Heart right ventricle (tissue), 16 donors: ENCODE data around the gene TMEM59L. TPM values are rescaled to one million over a fixed set of nuclear protein-coding genes. Genes with fewer than 3 reads are reported as not detected.

Source experiments
- ATAC-seq, 8 donors: fragments of 200-7000 bp; cut with Tn5 transposase; one replicate each; pipeline ENCODE4 v1.9.1; 2020; ENCODE audit warnings: mild to moderate bottlenecking in 8 of 8, moderate library complexity in 8 of 8, moderate number of reproducible peaks in 1 of 8
- DNase-seq, 2 donors: peaks; one replicate each; pipeline ENCODE4 v3.0.0-alpha.2; 2020
- H3K27ac ChIP-seq, 10 donors: fragments of 200-600 bp; sonication (generic) in 2 of 10; one replicate each; pipeline versions ENCODE4 v1.5.0 to v1.8.0; 2020 to 2022; ENCODE audit warnings: mild to moderate bottlenecking in 3 of 10
- H3K27me3 ChIP-seq, 7 donors: fragments of 200-600 bp; one replicate each; pipeline ENCODE4 v1.8.0; 2021 to 2022; ENCODE audit warnings: mild to moderate bottlenecking in 2 of 7
- H3K36me3 ChIP-seq, 9 donors: fragments of 200-600 bp; sonication (generic) in 1 of 9; one replicate each; pipeline versions ENCODE4 v1.5.0 to v1.8.0; 2020 to 2022; ENCODE audit warnings: mild to moderate bottlenecking in 2 of 9
- H3K4me1 ChIP-seq, 9 donors: fragments of 200-600 bp; sonication (generic) in 1 of 9; one replicate each; pipeline versions ENCODE4 v1.5.0 to v1.8.0; 2020 to 2022; ENCODE audit warnings: mild to moderate bottlenecking in 4 of 9
- H3K4me3 ChIP-seq, 10 donors: fragments of 200-600 bp; sonication (generic) in 2 of 10; one replicate each; pipeline versions ENCODE4 v1.5.0 to v1.8.0; 2020 to 2022; ENCODE audit warnings: mild to moderate bottlenecking in 7 of 10, moderate library complexity in 2 of 10
- H3K9me3 ChIP-seq, 11 donors: fragments of 200-600 bp in 10 of 11; sonication (generic) in 2 of 11; one replicate each; pipeline versions ENCODE4 v1.5.0 to v1.8.0; 2013 to 2022; ENCODE audit warnings: mild to moderate bottlenecking in 2 of 11, control low read depth in 1 of 11, moderate library complexity in 1 of 11
- WGBS, 2 donors: extraction: QIAGEN DNeasy Blood & Tissue Kit; methylation state at CpG; one replicate each; pipeline ENCODE4 v1.1.7; 2013; ENCODE audit warnings: inconsistent platforms in 1 of 2; 5-methylcytosine and 5-hydroxymethylcytosine counted together
- intact Hi-C, 10 donors: fragments of 100-400 bp; cut with DNase I; formaldehyde crosslinking; loops; one replicate each; pipeline versions ENCODE4 v1.11.1 to v1.14.2; 2022
- polyA plus RNA-seq, 2 donors: library from polyadenylated mRNA; stranded (reverse); fragments of 200-250 nt; gene quantifications; one replicate each; pipeline ENCODE4 v1.2.3, GENCODE V29; 2013
- total RNA-seq, 10 donors: library from RNA; stranded (reverse); fragmentation: NEBNext Ultra II Directional in 3 of 10; extraction: Animal tissue kit (Norgen Biotek cat#: 25700) in 3 of 10; gene quantifications; one replicate each; pipeline versions ENCODE4 v1.2.1 to v1.2.4, GENCODE V29; 2021 to 2023
- TF ChIP-seq, protein P1 (sequence below), 9 donors: fragments of 200-600 bp; sonication (generic) in 2 of 9; IDR thresholded peaks; one replicate each; pipeline versions ENCODE4 v1.5.0 to v1.8.0; 2021 to 2022; ENCODE audit warnings: antibody characterized with exemption in 9 of 9, mild to moderate bottlenecking in 5 of 9, moderate library complexity in 1 of 9
- donor health status: Arrhythmogenic right ventricular cardiomyopathy.
- donor health status: ischemic (EF 13 %, LVEDD 7.1; RV severe dilation, severe dysfunction).
- donor health status: healthy with polysubstance abuse.
- donor health status: DM: no; HTN: yes; CAD: no.
- donor health status: DM: no; HTN: no; CAD: no.
- donor health status: ischemic (EF 25% LVEDD 6.9; RV normal size, moderate dysfunction).
- donor health status: ischemic (EF 25% LVEDD 5.7; RV mildly dilated, moderate dysfunction).
- donor health status: healthy.
- donor health status: DM: yes; HTN: yes; CAD: no.
- donor health status: Ischemic cardiomyopathy.
- donor health status: ischemic (EF 35%, LVEDD 5.7; RV mildly dilated, moderate dysfunction).
- donor health status: nonischemic (EF 11% LVEDD 7.7; RV severe dilation, severe dysfunction).
- donor health status: DM: yes; HTN: yes; CAD: no.
- donor health status: PGD.
- donor health status: ischemic (EF 29% LVEDD 5.4; RV normal size, mild dysfunction).
- donor health status: nonischemic (EF 23%, LVEDD 6.1; RV moderate dilation, normal function).

TMEM59L gene
- total and polyA plus RNA-seq, 12 donors, result 0.13 to 13.8 (median 1.2) TPM

DNA sequence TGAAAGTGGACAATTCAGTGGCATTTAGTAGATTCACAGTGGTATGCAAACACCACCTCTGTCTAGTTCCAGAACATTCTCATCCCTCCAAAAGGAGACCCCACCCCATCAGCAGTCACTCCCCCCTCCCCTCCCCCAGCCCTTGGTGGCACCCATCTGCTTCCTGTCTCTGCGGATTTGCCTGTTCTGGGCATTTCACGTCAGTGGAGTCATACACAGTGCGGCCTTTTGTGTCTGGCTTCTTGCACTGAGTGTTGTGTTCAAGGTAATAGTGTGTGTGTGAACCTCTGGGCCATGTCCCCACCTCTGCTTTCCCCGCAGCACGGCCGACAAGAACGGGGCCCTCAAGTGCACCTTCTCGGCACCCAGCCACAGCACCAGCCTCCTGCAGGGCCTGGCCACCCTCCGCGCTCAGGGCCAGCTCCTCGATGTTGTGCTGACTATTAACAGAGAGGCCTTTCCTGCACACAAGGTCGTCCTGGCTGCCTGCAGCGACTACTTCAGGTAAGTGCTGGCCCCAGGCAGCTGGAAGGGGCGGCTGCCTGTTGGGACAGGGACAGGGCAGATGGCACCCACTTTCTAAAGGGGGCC is 51.4 kb downstream of the TMEM59L start:
- Histone ChIP-seq H3K9me3 (no peaks in the 10 kb centered on the region), H3K4me1 (peaks cover 2 to 34% (median 21%) of the 10 kb centered on the region in 9 donors), H3K4me3 (no peak overlapping the region), H3K36me3 (peaks cover 0 to 43% (median 13%) of the 10 kb centered on the region in 9 donors), H3K27me3 (no peaks in the 10 kb centered on the region), H3K27ac (no peak overlapping the region)
- ATAC-seq (no peak), DNase-seq (no peak)
- WGBS, 2 donors, result 87% methylated on average over 14 of the region's 14 CpGs
- TF ChIP-seq, protein P1, sequence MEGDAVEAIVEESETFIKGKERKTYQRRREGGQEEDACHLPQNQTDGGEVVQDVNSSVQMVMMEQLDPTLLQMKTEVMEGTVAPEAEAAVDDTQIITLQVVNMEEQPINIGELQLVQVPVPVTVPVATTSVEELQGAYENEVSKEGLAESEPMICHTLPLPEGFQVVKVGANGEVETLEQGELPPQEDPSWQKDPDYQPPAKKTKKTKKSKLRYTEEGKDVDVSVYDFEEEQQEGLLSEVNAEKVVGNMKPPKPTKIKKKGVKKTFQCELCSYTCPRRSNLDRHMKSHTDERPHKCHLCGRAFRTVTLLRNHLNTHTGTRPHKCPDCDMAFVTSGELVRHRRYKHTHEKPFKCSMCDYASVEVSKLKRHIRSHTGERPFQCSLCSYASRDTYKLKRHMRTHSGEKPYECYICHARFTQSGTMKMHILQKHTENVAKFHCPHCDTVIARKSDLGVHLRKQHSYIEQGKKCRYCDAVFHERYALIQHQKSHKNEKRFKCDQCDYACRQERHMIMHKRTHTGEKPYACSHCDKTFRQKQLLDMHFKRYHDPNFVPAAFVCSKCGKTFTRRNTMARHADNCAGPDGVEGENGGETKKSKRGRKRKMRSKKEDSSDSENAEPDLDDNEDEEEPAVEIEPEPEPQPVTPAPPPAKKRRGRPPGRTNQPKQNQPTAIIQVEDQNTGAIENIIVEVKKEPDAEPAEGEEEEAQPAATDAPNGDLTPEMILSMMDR (IDR thresholded peaks at IDR 0.05), result no peak
- intact Hi-C loops, result no loop called here

GRCh38 chr19:18665771-18666202 is 53.1 kb downstream of the TMEM59L start:
- no peaks in the 10 kb centered on the region for H3K9me3 ChIP-seq
- peaks cover 0 to 19% (median 4%) of the 10 kb centered on the region in 9 donors for H3K4me1 ChIP-seq
- no peaks in the 10 kb centered on the region for H3K27me3 ChIP-seq
- DNase-seq (no peak), ATAC-seq (peak in 7 of 8 donors; percentile 16 to 49 (median 36))
- H3K36me3 ChIP-seq, result peaks cover 0 to 61% (median 20%) of the 10 kb centered on the region in 9 donors
- TF ChIP-seq, protein P1 (IDR thresholded peaks at IDR 0.05), result no peak
- no peak overlapping the region for H3K27ac ChIP-seq
- no peak overlapping the region for H3K4me3 ChIP-seq
- intact Hi-C loops, result no loop called here
- 38 to 64% methylated on average over 21 to 22 of the region's 22 CpGs for WGBS, 2 donors

DNA sequence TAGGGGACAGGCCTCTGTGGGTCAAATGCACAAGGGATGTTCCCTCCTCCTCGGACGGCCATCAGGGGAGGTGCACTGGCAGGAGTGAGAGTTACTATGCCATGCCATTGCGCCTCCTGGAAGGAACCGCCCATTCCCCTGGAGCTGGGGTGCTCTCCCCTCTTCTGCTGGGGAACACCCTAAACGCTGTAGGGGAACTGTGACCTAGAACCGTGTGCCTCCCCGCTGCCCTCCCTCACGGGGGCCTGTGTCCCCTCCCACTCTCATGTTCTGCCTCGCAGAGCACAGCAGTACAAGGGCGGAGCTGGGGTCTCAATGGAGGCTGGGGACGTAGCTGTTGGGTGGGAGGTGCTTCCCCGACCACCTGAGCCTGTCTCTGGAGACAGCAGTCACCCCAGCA is 53.6 kb downstream of the TMEM59L start:
- H3K36me3 ChIP-seq, result peaks cover 0 to 64% (median 20%) of the 10 kb centered on the region in 9 donors
- peaks cover 0 to 13% (median 3%) of the 10 kb centered on the region in 9 donors for H3K4me1 ChIP-seq
- no peak overlapping the region for H3K27ac ChIP-seq
- ATAC-seq (peak in 1 of 8 donors; percentile 3), DNase-seq (no peak)
- TF ChIP-seq, protein P1 (IDR thresholded peaks at IDR 0.05), result no peak
- no peaks in the 10 kb centered on the region for H3K9me3 ChIP-seq
- 67 to 80% methylated on average over 12 of the region's 12 CpGs for WGBS, 2 donors
- intact Hi-C loops, result no loop called here
- no peaks in the 10 kb centered on the region for H3K27me3 ChIP-seq
- no peak overlapping the region for H3K4me3 ChIP-seq

DNA sequence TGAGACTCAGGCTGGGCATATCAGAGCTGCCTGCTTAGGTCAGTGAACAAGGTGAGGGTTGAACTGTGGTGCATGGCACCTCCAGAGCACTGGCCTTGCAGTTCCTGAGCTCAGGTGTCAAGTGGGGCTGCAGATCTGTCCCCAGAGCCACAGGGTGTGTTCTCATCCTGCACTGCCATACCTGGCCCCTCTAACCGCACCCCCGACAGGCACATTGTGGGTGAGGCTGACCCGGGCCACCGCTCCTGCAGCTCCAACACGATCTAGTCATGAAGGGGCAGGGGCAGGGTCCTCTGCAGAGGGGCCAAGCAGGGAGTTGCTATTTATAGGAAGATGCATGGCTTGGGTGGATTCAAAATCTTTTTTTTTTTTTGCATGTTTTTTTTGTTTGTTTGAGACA is 54.1 kb downstream of the TMEM59L start:
- no peak for ATAC-seq
- Histone ChIP-seq H3K9me3 (no peaks in the 10 kb centered on the region), H3K4me1 (peaks cover 0 to 12% (median 4%) of the 10 kb centered on the region in 9 donors), H3K4me3 (no peak overlapping the region), H3K27me3 (no peaks in the 10 kb centered on the region), H3K36me3 (peaks cover 0 to 64% (median 20%) of the 10 kb centered on the region in 9 donors), H3K27ac (no peak overlapping the region)
- intact Hi-C loops, result no loop called here
- no peak for DNase-seq
- 87 to 92% methylated on average over 5 of the region's 5 CpGs for WGBS, 2 donors
- TF ChIP-seq, protein P1 (IDR thresholded peaks at IDR 0.05), result no peak
